Gastrocnemius medialis (tissue), 4 donors: Measurements from ENCODE around the gene MEF2C. TPM values are rescaled to one million over a fixed set of nuclear protein-coding genes. Genes with fewer than 3 reads are reported as not detected.
"Not testable (repeated sequence)": the region's sequence is repeated elsewhere in the genome, so short reads cannot be mapped to it uniquely, and the experiment has no call there.

Experiments
- ATAC-seq, 2 donors: fragments of 150-250 bp; one replicate each; pipeline ENCODE4 v1.9.1; 2016
- DNase-seq, 2 donors: peaks; one replicate each; pipeline ENCODE4 v3.0.0-alpha.2; 2019
- H3K27ac ChIP-seq, 4 donors: fragments of 200-600 bp; sonication (generic); 1 replicate in 1 of 4; 2 replicates in 3 of 4; pipeline ENCODE4 v1.5.1; 2016 to 2018; ENCODE audit warnings: mild to moderate bottlenecking in 2 of 4, moderate library complexity in 1 of 4
- H3K27me3 ChIP-seq, 3 donors: fragments of 200-600 bp; sonication (generic) in 2 of 3; 1 replicate in 1 of 3; 2 replicates in 2 of 3; pipeline versions ENCODE4 v1.5.1 to v1.6.0; 2016 to 2019; ENCODE audit warnings: mild to moderate bottlenecking in 1 of 3, moderate library complexity in 1 of 3
- H3K36me3 ChIP-seq, 2 donors: fragments of 200-600 bp; sonication (generic) in 1 of 2; one replicate each; pipeline ENCODE4 v1.5.1; 2017 to 2018
- H3K4me1 ChIP-seq, 2 donors: fragments of 200-600 bp; sonication (generic) in 1 of 2; one replicate each; pipeline ENCODE4 v1.5.1; 2016 to 2017; ENCODE audit warnings: mild to moderate bottlenecking in 2 of 2
- H3K4me3 ChIP-seq, 4 donors: fragments of 200-600 bp; sonication (generic) in 3 of 4; 1 replicate in 1 of 4; 2 replicates in 3 of 4; pipeline ENCODE4 v1.5.1; 2016 to 2019; ENCODE audit warnings: mild to moderate bottlenecking in 2 of 4
- H3K9me3 ChIP-seq, 3 donors: fragments of 200-600 bp; sonication (generic) in 2 of 3; 1 replicate in 1 of 3; 2 replicates in 2 of 3; pipeline ENCODE4 v1.5.1; 2016 to 2019
- CTCF ChIP-seq, 5 experiments: fragments of 450-650 bp in 3 of 5; fragments of 200-600 bp in 2 of 5; sonication (generic) in 2 of 5; IDR thresholded peaks in 4 of 5; conservative IDR thresholded peaks in 1 of 5; 1 replicate in 4 of 5; 2 replicates in 1 of 5; pipeline ENCODE4 v1.5.1; 2016 to 2019; ENCODE audit warnings: antibody characterized with exemption in 5 of 5, mild to moderate bottlenecking in 3 of 5, moderate library complexity in 3 of 5
- POLR2A ChIP-seq, 2 donors: fragments of 450-650 bp; IDR thresholded peaks; one replicate each; pipeline ENCODE4 v1.6.1; 2017; ENCODE audit warnings: antibody characterized with exemption in 2 of 2, mild to moderate bottlenecking in 2 of 2, moderate library complexity in 2 of 2
- in situ Hi-C, 4 donors: fragments of 200-750 bp; cut with MboI; loops; one replicate each; pipeline versions ENCODE4 v1.15.0 to v1.8.0; 2017; ENCODE audit warnings: low sequenced_read_pairs in 4 of 4
- intact Hi-C: fragments of 100-400 bp; cut with DNase I; formaldehyde crosslinking; loops from one replicate; pipeline ENCODE4 v1.15.1; 2023; ENCODE audit warnings: low total_unique reads
- total RNA-seq, 4 donors: library from RNA; depleted of rRNA; stranded (reverse); fragments of >200 nt; gene quantifications; one replicate each; pipeline versions ENCODE4 v1.1.0 to v1.2.3, GENCODE V29; 2016

The MEF2C gene
- total RNA-seq, 4 donors from 2014 or later, result 63.8 to 192 (median 128) TPM

GRCh38 chr5:88926774-88927173 is 43.8 kb upstream of the MEF2C start:
- in situ Hi-C loops (no loop called here), intact Hi-C loops (no loop called here)
- DNase-seq (no peak), ATAC-seq (no peak)
- peaks cover 41 to 45% of the 10 kb centered on the region in 2 donors for H3K4me1 ChIP-seq
- H3K9me3 ChIP-seq, result no peaks in the 10 kb centered on the region
- no peaks in the 10 kb centered on the region for H3K27me3 ChIP-seq
- TF ChIP-seq CTCF (IDR thresholded peaks at IDR 0.05 in 4 of 5, conservative IDR thresholded peaks at IDR 0.05 in 1 of 5) (no peak), POLR2A (IDR thresholded peaks at IDR 0.05) (no peak)
- H3K36me3 ChIP-seq, result no peaks in the 10 kb centered on the region
- H3K27ac ChIP-seq, result peak overlapping the region in 2 of 4 donors; percentile 28 to 65
- no peak overlapping the region for H3K4me3 ChIP-seq

- no peaks in the 10 kb centered on the region for H3K27me3 ChIP-seq
- in situ Hi-C loops, result no loop called here
- intact Hi-C loops, result no loop called here
- H3K4me1 ChIP-seq, result peaks cover 41 to 45% of the 10 kb centered on the region in 2 donors
- H3K4me3 ChIP-seq, result no peak overlapping the region
- H3K27ac ChIP-seq, result peak overlapping the region in 2 of 4 donors; percentile 28 to 65
- no peaks in the 10 kb centered on the region for H3K36me3 ChIP-seq
- DNase-seq, result no peak
- no peaks in the 10 kb centered on the region for H3K9me3 ChIP-seq
- peak; percentile 45 to 57 for ATAC-seq
- no peak for TF ChIP-seq POLR2A (IDR thresholded peaks at IDR 0.05)
- TF ChIP-seq CTCF (IDR thresholded peaks at IDR 0.05 in 4 of 5, conservative IDR thresholded peaks at IDR 0.05 in 1 of 5), result no peak
Observed at GRCh38 chr5:88925692-88926490, 42.9 kb upstream of the MEF2C start.

- peaks cover 27 to 32% of the 10 kb centered on the region in 2 donors for H3K4me1 ChIP-seq
- DNase-seq, result no peak
- intact Hi-C loops, result no loop called here
- ATAC-seq, result no peak
- peak overlapping the region in 1 of 4 donors; percentile 33 for H3K4me3 ChIP-seq
- peak overlapping the region in 2 of 4 donors; percentile 55 to 65 for H3K27ac ChIP-seq
- in situ Hi-C loops, result no loop called here
- no peaks in the 10 kb centered on the region for H3K9me3 ChIP-seq
- TF ChIP-seq CTCF (IDR thresholded peaks at IDR 0.05 in 4 of 5, conservative IDR thresholded peaks at IDR 0.05 in 1 of 5) (no peak), POLR2A (IDR thresholded peaks at IDR 0.05) (no peak)
- H3K36me3 ChIP-seq, result no peaks in the 10 kb centered on the region
- no peaks in the 10 kb centered on the region for H3K27me3 ChIP-seq
Observed at GRCh38 chr5:88924330-88924657, 41.3 kb upstream of the MEF2C start.

- in situ Hi-C loops (no loop called here), intact Hi-C loops (no loop called here)
- peak; percentile 70 to 72 for ATAC-seq
- peak overlapping the region in 2 of 4 donors; percentile 5 to 33 for H3K4me3 ChIP-seq
- TF ChIP-seq CTCF (IDR thresholded peaks at IDR 0.05 in 4 of 5, conservative IDR thresholded peaks at IDR 0.05 in 1 of 5) (no peak), POLR2A (IDR thresholded peaks at IDR 0.05) (no peak)
- H3K27me3 ChIP-seq, result no peaks in the 10 kb centered on the region
- no peaks in the 10 kb centered on the region for H3K36me3 ChIP-seq
- no peaks in the 10 kb centered on the region for H3K9me3 ChIP-seq
- H3K27ac ChIP-seq, result peak overlapping the region in 2 of 4 donors; percentile 55 to 65
- DNase-seq, result peak in 1 of 2 donors; percentile 17
- H3K4me1 ChIP-seq, result peaks cover 22 to 27% of the 10 kb centered on the region in 2 donors
Observed at GRCh38 chr5:88923623-88924329, 40.8 kb upstream of the MEF2C start.

GRCh38 chr5:88912743-88913142 is 29.8 kb upstream of the MEF2C start:
- H3K4me3 ChIP-seq, intact Hi-C loops, DNase-seq, in situ Hi-C loops, H3K9me3 ChIP-seq, ATAC-seq, H3K36me3 ChIP-seq, H3K27me3 ChIP-seq: not testable (repeated sequence)
- peaks cover 2 to 11% of the 10 kb centered on the region in 2 donors for H3K4me1 ChIP-seq
- peak overlapping the region in 1 of 4 donors; percentile 48 for H3K27ac ChIP-seq

GRCh38 chr5:88911059-88911572 is 28.1 kb upstream of the MEF2C start:
- DNase-seq, in situ Hi-C loops, H3K36me3 ChIP-seq, H3K27me3 ChIP-seq, intact Hi-C loops, H3K9me3 ChIP-seq: not testable (repeated sequence)
- H3K4me1 ChIP-seq, result peaks cover 2 to 11% of the 10 kb centered on the region in 2 donors
- peak overlapping the region in 3 of 4 donors; percentile 15 to 35 (median 27) for H3K4me3 ChIP-seq
- ATAC-seq, result peak; percentile 49 to 56
- peak overlapping the region; percentile 56 to 80 (median 68) for H3K27ac ChIP-seq

GRCh38 chr5:88904478-88904877 is 21.5 kb upstream of the MEF2C start:
- DNase-seq, H3K36me3 ChIP-seq, H3K27me3 ChIP-seq, H3K9me3 ChIP-seq, in situ Hi-C loops, intact Hi-C loops, H3K4me1 ChIP-seq: not testable (repeated sequence)
- peak; percentile 67 to 73 for ATAC-seq
- H3K27ac ChIP-seq, result peak overlapping the region; percentile 72 to 84 (median 78)
- H3K4me3 ChIP-seq, result peak overlapping the region in 2 of 4 donors; percentile 28 to 32
